ENCODE measurements around the gene PIP5K1B.

DNA sequence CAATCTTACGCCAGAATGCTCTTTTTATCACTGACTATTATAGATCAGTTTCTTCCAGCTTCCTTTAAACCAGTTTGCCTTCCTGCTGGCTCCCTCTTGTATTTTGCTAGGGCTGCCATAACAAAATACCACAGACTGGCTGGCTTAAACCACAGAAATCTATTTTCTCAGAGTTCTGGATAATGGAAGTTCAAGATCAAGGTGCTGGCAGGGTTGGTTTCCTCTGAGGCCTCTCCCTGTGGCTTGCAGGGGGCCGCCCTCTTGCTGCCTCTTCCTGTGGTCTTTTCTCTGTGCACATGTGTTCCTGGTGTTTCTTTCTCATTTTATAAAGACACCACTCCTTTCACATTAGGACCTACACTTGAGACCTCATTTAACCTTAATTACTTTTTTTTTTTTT, 323.7 kb downstream of the PIP5K1B start:
- TF ChIP-seq, protein P1, sequence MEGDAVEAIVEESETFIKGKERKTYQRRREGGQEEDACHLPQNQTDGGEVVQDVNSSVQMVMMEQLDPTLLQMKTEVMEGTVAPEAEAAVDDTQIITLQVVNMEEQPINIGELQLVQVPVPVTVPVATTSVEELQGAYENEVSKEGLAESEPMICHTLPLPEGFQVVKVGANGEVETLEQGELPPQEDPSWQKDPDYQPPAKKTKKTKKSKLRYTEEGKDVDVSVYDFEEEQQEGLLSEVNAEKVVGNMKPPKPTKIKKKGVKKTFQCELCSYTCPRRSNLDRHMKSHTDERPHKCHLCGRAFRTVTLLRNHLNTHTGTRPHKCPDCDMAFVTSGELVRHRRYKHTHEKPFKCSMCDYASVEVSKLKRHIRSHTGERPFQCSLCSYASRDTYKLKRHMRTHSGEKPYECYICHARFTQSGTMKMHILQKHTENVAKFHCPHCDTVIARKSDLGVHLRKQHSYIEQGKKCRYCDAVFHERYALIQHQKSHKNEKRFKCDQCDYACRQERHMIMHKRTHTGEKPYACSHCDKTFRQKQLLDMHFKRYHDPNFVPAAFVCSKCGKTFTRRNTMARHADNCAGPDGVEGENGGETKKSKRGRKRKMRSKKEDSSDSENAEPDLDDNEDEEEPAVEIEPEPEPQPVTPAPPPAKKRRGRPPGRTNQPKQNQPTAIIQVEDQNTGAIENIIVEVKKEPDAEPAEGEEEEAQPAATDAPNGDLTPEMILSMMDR (IDR thresholded peaks at IDR 0.05 in 4 of 5, conservative IDR thresholded peaks at IDR 0.05 in 1 of 5): no peak
- TF ChIP-seq POLR2A (IDR thresholded peaks at IDR 0.05): no peak
